Osteoblast (primary cell): Measurements from ENCODE around the gene TINCR. TPM values are rescaled to one million over a fixed set of nuclear protein-coding genes. Genes with fewer than 3 reads are reported as not detected.
A peak's percentile ranks its signal among the peaks of the same experiment; 100 is the strongest.

Experiments
- DNase-seq: peaks from one replicate; pipeline ENCODE4 v3.0.0; 2011; ENCODE audit warnings: low spot score, mixed read lengths; ENCODE audit not compliant: insufficient read length; ENCODE audit errors: missing footprints
- H2AFZ ChIP-seq: 2 replicates; pipeline ENCODE4 v1.6.0; 2011; ENCODE audit warnings: mild to moderate bottlenecking, low read length
- H3K27ac ChIP-seq: 2 replicates; pipeline ENCODE4 v1.5.1; 2011; ENCODE audit warnings: mild to moderate bottlenecking, low read depth, low read length, moderate library complexity
- H3K27me3 ChIP-seq: 2 replicates; pipeline ENCODE4 v1.6.0; 2012; ENCODE audit warnings: mild to moderate bottlenecking, control low read depth, inconsistent platforms, low read length, moderate library complexity; ENCODE audit not compliant: insufficient read depth
- H3K36me3 ChIP-seq: 2 replicates; pipeline ENCODE4 v1.5.1; 2011; ENCODE audit warnings: mild to moderate bottlenecking, low read length, control low read depth, moderate library complexity; ENCODE audit not compliant: insufficient read depth
- H3K4me1 ChIP-seq: 2 replicates; pipeline ENCODE4 v1.5.1; 2011; ENCODE audit warnings: mild to moderate bottlenecking, low read length, control low read depth, moderate library complexity; ENCODE audit not compliant: insufficient read depth
- H3K4me2 ChIP-seq: 2 replicates; pipeline ENCODE4 v1.6.0; 2011; ENCODE audit warnings: mild to moderate bottlenecking, low read length; ENCODE audit not compliant: insufficient read depth
- H3K4me3 ChIP-seq: fragments of 200-600 bp; sonication (generic); 3 replicates; pipeline ENCODE4 v1.5.1; 2012; ENCODE audit warnings: mild to moderate bottlenecking, low read length, inconsistent platforms; ENCODE audit not compliant: insufficient read depth
- H3K79me2 ChIP-seq: 2 replicates; pipeline ENCODE4 v1.6.0; 2012; ENCODE audit warnings: mild to moderate bottlenecking, low read length, control low read depth, inconsistent platforms; ENCODE audit not compliant: insufficient read depth
- H3K9me3 ChIP-seq: 2 replicates; pipeline ENCODE4 v1.5.1; 2011; ENCODE audit warnings: low read depth, low read length, control low read depth
- H4K20me1 ChIP-seq: 2 replicates; pipeline ENCODE4 v1.6.0; 2012; ENCODE audit warnings: mild to moderate bottlenecking, low read length, control low read depth; ENCODE audit not compliant: insufficient read depth
- CTCF ChIP-seq: IDR thresholded peaks from 2 replicates; pipeline ENCODE4 v1.5.1; 2011; ENCODE audit warnings: mild to moderate bottlenecking, low read depth, low read length, moderate library complexity; ENCODE audit errors: extremely low read depth
- total RNA-seq: library from RNA; depleted of rRNA; stranded (reverse); fragments of >200 nt; gene quantifications from 2 replicates; pipeline ENCODE4 v1.2.3, GENCODE V29; 2012

The TINCR gene
- total RNA-seq, 1 donor = 0.36 TPM

- H3K79me2 ChIP-seq = no peaks in the 10 kb centered on the region
- no peaks in the 10 kb centered on the region for H3K4me1 ChIP-seq
- H4K20me1 ChIP-seq = no peaks in the 10 kb centered on the region
- H3K4me2 ChIP-seq = no peak overlapping the region
- peaks cover 21% of the 10 kb centered on the region for H3K27me3 ChIP-seq
- H3K9me3 ChIP-seq = peaks cover 6% of the 10 kb centered on the region
- no peak overlapping the region for H3K27ac ChIP-seq
- no peak overlapping the region for H2AFZ ChIP-seq
- TF ChIP-seq CTCF = no peak
- no peaks in the 10 kb centered on the region for H3K36me3 ChIP-seq
- no peak overlapping the region for H3K4me3 ChIP-seq
- peak; percentile 76 for DNase-seq
Observed at GRCh38 chr19:5560156-5560555, 7.6 kb downstream of the TINCR start.

GRCh38 chr19:5559804-5560133, 8.0 kb downstream of the TINCR start:
- H4K20me1 ChIP-seq = no peaks in the 10 kb centered on the region

GRCh38 chr19:5558101-5558621, 9.6 kb downstream of the TINCR start:
- Histone ChIP-seq H3K4me3 (no peak overlapping the region), H3K27me3 (peaks cover 21% of the 10 kb centered on the region), H4K20me1 (no peaks in the 10 kb centered on the region), H3K27ac (no peak overlapping the region), H3K9me3 (peaks cover 6% of the 10 kb centered on the region), H3K79me2 (no peaks in the 10 kb centered on the region), H3K36me3 (no peaks in the 10 kb centered on the region), H2AFZ (no peak overlapping the region), H3K4me2 (no peak overlapping the region), H3K4me1 (no peaks in the 10 kb centered on the region)
- peak; percentile 58 for DNase-seq
- TF ChIP-seq CTCF = no peak

More at GRCh38 chr19:5559804-5560133, 8.0 kb downstream of the TINCR start:
- Histone ChIP-seq H3K9me3 (peaks cover 6% of the 10 kb centered on the region), H3K4me2 (no peak overlapping the region), H3K27me3 (peaks cover 21% of the 10 kb centered on the region), H3K4me3 (no peak overlapping the region), H3K4me1 (no peaks in the 10 kb centered on the region), H3K36me3 (no peaks in the 10 kb centered on the region), H2AFZ (no peak overlapping the region), H3K79me2 (no peaks in the 10 kb centered on the region), H3K27ac (no peak overlapping the region)
- peak; percentile 78 for DNase-seq
- no peak for TF ChIP-seq CTCF

GRCh38 chr19:5557691-5558090, 10.1 kb downstream of the TINCR start:
- H3K27me3 ChIP-seq = peaks cover 21% of the 10 kb centered on the region
- TF ChIP-seq CTCF = no peak
- H3K4me1 ChIP-seq = no peaks in the 10 kb centered on the region
- no peaks in the 10 kb centered on the region for H3K36me3 ChIP-seq
- H3K4me3 ChIP-seq = no peak overlapping the region
- no peaks in the 10 kb centered on the region for H4K20me1 ChIP-seq
- no peaks in the 10 kb centered on the region for H3K79me2 ChIP-seq
- DNase-seq = peak; percentile 52
- no peak overlapping the region for H2AFZ ChIP-seq
- no peak overlapping the region for H3K27ac ChIP-seq
- no peak overlapping the region for H3K4me2 ChIP-seq
- H3K9me3 ChIP-seq = peaks cover 6% of the 10 kb centered on the region
